ENCODE measurements around the gene DAP3. TPM values are rescaled to one million over a fixed set of nuclear protein-coding genes. Genes with fewer than 3 reads are reported as not detected.

The DAP3 gene
- total RNA-seq, 2 experiments from 2014 or later = 105 to 106 TPM

DNA sequence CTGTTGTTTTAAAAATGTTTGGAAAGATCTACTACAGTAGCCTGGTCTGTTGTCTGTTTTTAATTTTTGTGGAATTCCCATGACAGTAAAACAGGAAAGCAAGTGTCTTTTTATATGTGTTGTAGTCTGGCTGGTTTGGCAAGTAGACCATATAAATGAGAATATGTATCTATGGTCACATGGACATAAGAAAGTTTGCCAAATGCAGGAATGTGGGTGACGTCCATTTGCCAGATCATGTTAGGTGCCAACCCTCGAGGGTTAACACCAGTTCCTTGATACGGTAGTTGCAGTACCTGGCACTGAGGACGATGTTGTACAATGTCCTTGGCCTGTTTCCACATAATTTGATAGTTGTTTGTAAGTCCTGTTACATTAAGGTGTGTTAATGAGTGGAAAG, 6.2 kb downstream of the DAP3 start:
- CTCF ChIA-PET = no interaction called here
- no peak overlapping the region for H3K27ac ChIP-seq (ENCODE audit: low read depth in 1 of 2, low read length in 2 of 2)
- Mint-ChIP-seq H3K4me3 (peak overlapping the region; percentile 88), H3K9me3 (no peaks in the 10 kb centered on the region), H3K27ac (peak overlapping the region; percentile 66), H3K27me3 (no peaks in the 10 kb centered on the region), H3K4me1 (ENCODE audit: low read depth) (peaks cover 46% of the 10 kb centered on the region), H3K36me3 (ENCODE audit: low read depth) (peaks cover 6% of the 10 kb centered on the region)
- no peak for ATAC-seq (ENCODE audit: poor library complexity)
- H3K4me3 ChIP-seq (ENCODE audit: low read length) = no peak overlapping the region
- POLR2A ChIA-PET = no interaction called here
- no peaks in the 10 kb centered on the region for H3K27me3 ChIP-seq (ENCODE audit: control insufficient read depth in 1 of 2, insufficient read depth in 2 of 2, low read length in 2 of 2)
- DNase-seq = no peak
- no peaks in the 10 kb centered on the region for H3K9me3 ChIP-seq (ENCODE audit: control insufficient read depth in 1 of 2, insufficient read depth in 1 of 2, low read length in 2 of 2)
- peaks cover 29% of the 10 kb centered on the region for H3K4me1 ChIP-seq (ENCODE audit: insufficient read depth, low read length)
- TF ChIP-seq, protein P1, sequence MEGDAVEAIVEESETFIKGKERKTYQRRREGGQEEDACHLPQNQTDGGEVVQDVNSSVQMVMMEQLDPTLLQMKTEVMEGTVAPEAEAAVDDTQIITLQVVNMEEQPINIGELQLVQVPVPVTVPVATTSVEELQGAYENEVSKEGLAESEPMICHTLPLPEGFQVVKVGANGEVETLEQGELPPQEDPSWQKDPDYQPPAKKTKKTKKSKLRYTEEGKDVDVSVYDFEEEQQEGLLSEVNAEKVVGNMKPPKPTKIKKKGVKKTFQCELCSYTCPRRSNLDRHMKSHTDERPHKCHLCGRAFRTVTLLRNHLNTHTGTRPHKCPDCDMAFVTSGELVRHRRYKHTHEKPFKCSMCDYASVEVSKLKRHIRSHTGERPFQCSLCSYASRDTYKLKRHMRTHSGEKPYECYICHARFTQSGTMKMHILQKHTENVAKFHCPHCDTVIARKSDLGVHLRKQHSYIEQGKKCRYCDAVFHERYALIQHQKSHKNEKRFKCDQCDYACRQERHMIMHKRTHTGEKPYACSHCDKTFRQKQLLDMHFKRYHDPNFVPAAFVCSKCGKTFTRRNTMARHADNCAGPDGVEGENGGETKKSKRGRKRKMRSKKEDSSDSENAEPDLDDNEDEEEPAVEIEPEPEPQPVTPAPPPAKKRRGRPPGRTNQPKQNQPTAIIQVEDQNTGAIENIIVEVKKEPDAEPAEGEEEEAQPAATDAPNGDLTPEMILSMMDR (IDR thresholded peaks at IDR 0.05) = no peak
- H3K36me3 ChIP-seq (ENCODE audit: insufficient read depth, low read length) = no peaks in the 10 kb centered on the region
- intact Hi-C loops (cut with DNase I, micrococcal nuclease) = no loop called here

DNA sequence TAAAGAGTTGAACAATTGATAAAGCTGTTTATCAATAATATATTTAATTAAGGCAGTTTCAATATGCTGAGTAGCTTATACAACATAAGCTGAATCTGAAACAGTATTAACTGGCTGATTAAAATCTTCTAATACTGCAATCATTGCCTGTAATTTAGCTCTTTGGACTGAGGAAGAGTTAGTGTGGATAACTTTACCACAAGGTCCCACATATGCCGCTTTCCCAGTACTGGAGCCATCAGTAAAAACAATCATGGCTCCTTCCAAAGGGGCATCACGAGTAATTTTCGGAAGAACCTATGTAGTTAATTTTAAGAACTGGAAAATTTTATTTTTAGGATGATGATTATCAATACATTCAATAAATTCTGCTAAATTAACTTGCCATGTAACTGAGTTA, 6.7 kb downstream of the DAP3 start:
- DNase-seq (no peak), ATAC-seq (ENCODE audit: poor library complexity) (no peak)
- H3K4me1 ChIP-seq (ENCODE audit: insufficient read depth, low read length) = peaks cover 24% of the 10 kb centered on the region
- H3K4me3 ChIP-seq (ENCODE audit: low read length) = no peak overlapping the region
- TF ChIP-seq, protein P1 (IDR thresholded peaks at IDR 0.05) = no peak
- Mint-ChIP-seq H3K4me3 (peak overlapping the region; percentile 88), H3K27me3 (no peaks in the 10 kb centered on the region), H3K9me3 (no peaks in the 10 kb centered on the region), H3K4me1 (ENCODE audit: low read depth) (peaks cover 49% of the 10 kb centered on the region), H3K36me3 (ENCODE audit: low read depth) (peaks cover 6% of the 10 kb centered on the region), H3K27ac (peak overlapping the region; percentile 66)
- no peaks in the 10 kb centered on the region for H3K27me3 ChIP-seq (ENCODE audit: control insufficient read depth in 1 of 2, insufficient read depth in 2 of 2, low read length in 2 of 2)
- ChIA-PET POLR2A (no interaction called here), CTCF (no interaction called here)
- no peaks in the 10 kb centered on the region for H3K9me3 ChIP-seq (ENCODE audit: control insufficient read depth in 1 of 2, insufficient read depth in 1 of 2, low read length in 2 of 2)
- H3K27ac ChIP-seq (ENCODE audit: low read depth in 1 of 2, low read length in 2 of 2) = no peak overlapping the region
- intact Hi-C loops (cut with DNase I, micrococcal nuclease) = no loop called here
- no peaks in the 10 kb centered on the region for H3K36me3 ChIP-seq (ENCODE audit: insufficient read depth, low read length)

DNA sequence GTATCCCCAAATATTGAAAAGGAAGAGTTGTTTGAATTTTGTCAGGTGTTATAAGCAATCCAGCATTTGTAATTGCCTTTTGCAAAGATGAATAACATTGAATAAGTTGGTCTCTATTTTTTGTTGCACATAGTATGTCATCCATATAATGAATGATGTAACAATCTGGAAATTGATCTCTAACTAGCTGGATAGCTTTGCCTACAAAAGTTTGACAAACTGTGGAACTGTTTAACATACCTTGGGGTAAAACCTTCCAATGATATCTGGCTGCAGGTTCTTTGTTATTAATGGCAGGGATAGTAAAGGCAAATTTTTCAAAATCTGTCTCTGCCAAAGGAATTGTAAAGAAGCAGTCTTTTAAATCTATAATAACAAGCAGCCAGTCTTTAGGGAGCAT, 7.6 kb downstream of the DAP3 start:
- H3K27me3 Mint-ChIP-seq = no peaks in the 10 kb centered on the region
- peaks cover 6% of the 10 kb centered on the region for H3K36me3 Mint-ChIP-seq (ENCODE audit: low read depth)
- CTCF ChIA-PET = no interaction called here

More for the DNA sequence above, 7.6 kb downstream of the DAP3 start:
- ATAC-seq (ENCODE audit: poor library complexity) (no peak), DNase-seq (no peak)
- Histone ChIP-seq H3K27ac (ENCODE audit: low read depth in 1 of 2, low read length in 2 of 2) (no peak overlapping the region), H3K36me3 (ENCODE audit: insufficient read depth, low read length) (no peaks in the 10 kb centered on the region), H3K9me3 (ENCODE audit: control insufficient read depth in 1 of 2, insufficient read depth in 1 of 2, low read length in 2 of 2) (no peaks in the 10 kb centered on the region), H3K4me3 (ENCODE audit: low read length) (no peak overlapping the region), H3K27me3 (ENCODE audit: control insufficient read depth in 1 of 2, insufficient read depth in 2 of 2, low read length in 2 of 2) (no peaks in the 10 kb centered on the region), H3K4me1 (ENCODE audit: insufficient read depth, low read length) (peaks cover 23% of the 10 kb centered on the region)
- H3K9me3 Mint-ChIP-seq = no peaks in the 10 kb centered on the region
- POLR2A ChIA-PET = interaction anchor here (1.5 kb wide), 1 partner anchor 49 kb away, joined by 3 read pairs; no protein-coding TSS in a partner anchor
- H3K4me3 Mint-ChIP-seq = peak overlapping the region; percentile 59
- TF ChIP-seq, protein P1 (IDR thresholded peaks at IDR 0.05) = no peak
- intact Hi-C loops (cut with DNase I, micrococcal nuclease) = no loop called here
- peaks cover 49% of the 10 kb centered on the region for H3K4me1 Mint-ChIP-seq (ENCODE audit: low read depth)
- no peak overlapping the region for H3K27ac Mint-ChIP-seq

All from CD4-positive, alpha-beta T cell (primary cell).